Caki2 (cell line): Measurements from ENCODE around the gene MXRA8. TPM values are rescaled to one million over a fixed set of nuclear protein-coding genes. Genes with fewer than 3 reads are reported as not detected.
"Not testable (repeated sequence)": the region's sequence is repeated elsewhere in the genome, so short reads cannot be mapped to it uniquely, and the experiment has no call there.

ENCODE experiments used
- DNase-seq: peaks from one replicate; pipeline ENCODE4 v3.0.0-alpha.2; 2015; ENCODE audit warnings: low read depth
- in situ Hi-C: cut with HindIII; loops from 2 replicates; pipeline ENCODE4 v1.10.0; 2016; ENCODE audit warnings: low sequenced_read_pairs, low pct_unique_long_range_greater_than_20kb, mixed read lengths
- total RNA-seq: library from RNA; depleted of rRNA; stranded (reverse); fragments of >200 nt; shearing (Covaris generic); gene quantifications from 2 replicates; pipeline ENCODE4 v1.2.3, GENCODE V29; 2014; ENCODE audit warnings: low replicate concordance; rRNA removed

Gene MXRA8, protein sequence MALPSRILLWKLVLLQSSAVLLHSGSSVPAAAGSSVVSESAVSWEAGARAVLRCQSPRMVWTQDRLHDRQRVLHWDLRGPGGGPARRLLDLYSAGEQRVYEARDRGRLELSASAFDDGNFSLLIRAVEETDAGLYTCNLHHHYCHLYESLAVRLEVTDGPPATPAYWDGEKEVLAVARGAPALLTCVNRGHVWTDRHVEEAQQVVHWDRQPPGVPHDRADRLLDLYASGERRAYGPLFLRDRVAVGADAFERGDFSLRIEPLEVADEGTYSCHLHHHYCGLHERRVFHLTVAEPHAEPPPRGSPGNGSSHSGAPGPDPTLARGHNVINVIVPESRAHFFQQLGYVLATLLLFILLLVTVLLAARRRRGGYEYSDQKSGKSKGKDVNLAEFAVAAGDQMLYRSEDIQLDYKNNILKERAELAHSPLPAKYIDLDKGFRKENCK
- total RNA-seq = not detected in 2 replicates

DNA sequence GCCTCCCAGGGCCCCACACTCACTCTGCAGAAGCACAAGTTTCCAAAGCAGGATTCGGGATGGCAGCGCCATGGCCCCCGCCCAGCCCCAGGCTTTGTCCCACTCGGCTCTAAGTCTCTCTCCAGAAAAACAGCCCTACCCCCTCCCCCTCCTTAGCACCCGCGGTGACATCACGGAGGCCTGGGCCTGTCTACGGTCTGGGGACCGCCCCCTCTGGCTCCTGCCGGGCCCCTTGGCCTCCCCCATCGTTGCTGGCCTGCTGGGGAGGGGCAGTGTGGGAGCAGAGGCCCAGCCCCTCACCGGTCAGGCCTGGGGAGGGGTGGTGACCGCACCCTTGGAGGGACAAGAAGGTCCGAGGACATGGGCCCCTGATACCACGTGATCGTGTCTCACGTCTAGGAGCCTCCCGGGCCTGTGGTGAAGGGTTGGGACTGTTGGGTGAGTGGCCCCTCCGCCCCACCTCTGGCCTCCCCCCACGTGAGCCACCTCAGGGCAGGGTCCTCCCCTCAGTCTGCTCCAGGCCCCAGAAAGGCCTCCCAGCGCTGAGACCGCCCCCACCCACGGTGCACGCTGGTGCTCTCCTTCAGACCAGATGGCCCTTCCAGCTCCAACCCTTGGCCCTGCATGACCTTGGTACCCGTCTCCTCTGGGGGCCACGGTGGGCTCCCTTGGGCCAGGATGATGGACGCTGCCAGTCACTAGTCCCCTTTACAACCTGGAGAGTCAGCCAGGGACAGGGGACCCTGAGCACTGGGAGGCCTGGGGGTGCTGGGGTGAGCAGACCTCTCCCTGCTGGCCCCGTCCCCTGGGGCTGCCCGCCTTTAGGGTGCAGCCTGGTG lies at the start of gene MXRA8:
Gene MXRA8, minus strand, starts transcription at position 123 of the 839 bp plus-strand sequence. Its CDS starts 51 bp downstream, at position 72.
- DNase-seq = no peak
- in situ Hi-C loops = no loop called here

DNA sequence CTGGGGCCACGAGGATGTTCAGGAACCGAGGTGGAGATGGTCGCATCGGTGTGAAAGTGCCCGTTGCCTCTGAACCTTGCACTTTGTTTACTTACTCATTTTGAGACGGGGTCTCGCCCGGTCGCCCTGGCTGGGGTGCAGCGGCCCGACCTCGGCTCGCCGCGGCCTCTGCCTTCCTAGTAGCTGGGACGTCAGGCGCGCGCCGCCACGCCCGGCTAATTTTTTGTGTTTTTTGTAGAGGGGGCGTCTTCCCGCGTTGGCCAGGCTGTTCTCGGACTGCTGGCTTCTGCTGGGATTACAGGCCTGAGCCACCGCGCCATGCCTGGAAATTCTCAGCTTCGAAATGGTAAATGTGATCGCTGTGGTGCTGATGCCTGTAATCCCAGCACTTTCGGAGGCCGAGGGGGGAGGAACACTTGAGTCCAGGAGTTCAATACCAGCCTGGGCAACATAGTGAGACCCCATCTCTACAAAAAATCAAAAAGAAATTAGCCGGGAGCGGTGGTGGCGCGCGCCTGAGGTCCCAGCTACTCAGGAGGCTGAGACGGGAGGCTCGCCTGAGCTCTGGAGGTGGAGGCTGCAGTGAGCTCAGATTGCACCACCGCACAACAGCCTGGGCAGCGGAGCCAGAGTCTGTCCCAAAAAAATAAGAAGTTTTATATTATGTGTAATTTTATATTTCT lies 49.4 kb upstream of the MXRA8 start:
- peak; percentile 63 for DNase-seq
- in situ Hi-C loops = no loop called here

DNA sequence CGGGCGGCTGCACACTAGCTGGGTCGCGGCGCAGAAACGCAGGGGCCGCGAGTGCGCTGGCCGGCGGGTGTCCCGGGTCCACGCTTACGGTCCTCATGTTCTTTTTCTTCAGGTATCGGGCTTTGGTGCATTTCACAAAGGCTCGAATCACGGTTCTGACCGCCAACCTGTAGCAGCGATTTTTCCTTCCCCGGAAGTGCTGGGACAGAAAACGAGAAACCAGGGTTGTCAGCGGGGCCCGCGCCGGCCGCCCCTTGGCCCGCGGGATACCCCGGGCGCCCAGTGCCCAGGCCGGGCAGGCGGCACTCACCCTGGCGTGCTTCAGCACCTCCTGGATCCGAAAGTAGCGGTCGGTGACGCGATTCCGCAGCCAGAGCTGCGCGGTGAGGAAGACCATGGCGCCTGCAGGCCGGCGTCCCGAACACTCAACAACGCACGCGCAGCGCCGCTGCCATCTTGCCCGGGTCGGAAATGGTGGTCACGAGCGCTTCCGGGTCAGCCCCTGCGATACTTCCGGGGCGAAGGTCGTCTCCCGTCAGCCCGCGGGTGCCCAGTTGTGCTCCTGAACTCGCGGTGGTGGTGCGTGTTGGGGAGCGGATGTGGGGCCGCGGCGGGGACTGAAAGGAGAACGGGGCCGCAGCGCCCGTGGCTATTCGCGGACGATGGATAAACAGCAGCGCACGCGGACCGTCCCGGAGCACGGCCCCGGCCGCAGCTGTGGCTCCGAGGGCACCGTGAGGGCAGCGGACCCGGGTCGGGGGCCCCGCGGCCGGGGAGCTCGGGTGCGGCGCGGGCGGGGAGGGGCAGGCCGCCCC lies 48.7 kb upstream of the MXRA8 start, which contains the start of gene MRPL20:
Gene MRPL20, minus strand, starts transcription at position 473 of the 815 bp plus-strand sequence. Its CDS starts 76 bp downstream, at position 397.
- in situ Hi-C loops = no loop called here
- peak; percentile 76 for DNase-seq

DNA sequence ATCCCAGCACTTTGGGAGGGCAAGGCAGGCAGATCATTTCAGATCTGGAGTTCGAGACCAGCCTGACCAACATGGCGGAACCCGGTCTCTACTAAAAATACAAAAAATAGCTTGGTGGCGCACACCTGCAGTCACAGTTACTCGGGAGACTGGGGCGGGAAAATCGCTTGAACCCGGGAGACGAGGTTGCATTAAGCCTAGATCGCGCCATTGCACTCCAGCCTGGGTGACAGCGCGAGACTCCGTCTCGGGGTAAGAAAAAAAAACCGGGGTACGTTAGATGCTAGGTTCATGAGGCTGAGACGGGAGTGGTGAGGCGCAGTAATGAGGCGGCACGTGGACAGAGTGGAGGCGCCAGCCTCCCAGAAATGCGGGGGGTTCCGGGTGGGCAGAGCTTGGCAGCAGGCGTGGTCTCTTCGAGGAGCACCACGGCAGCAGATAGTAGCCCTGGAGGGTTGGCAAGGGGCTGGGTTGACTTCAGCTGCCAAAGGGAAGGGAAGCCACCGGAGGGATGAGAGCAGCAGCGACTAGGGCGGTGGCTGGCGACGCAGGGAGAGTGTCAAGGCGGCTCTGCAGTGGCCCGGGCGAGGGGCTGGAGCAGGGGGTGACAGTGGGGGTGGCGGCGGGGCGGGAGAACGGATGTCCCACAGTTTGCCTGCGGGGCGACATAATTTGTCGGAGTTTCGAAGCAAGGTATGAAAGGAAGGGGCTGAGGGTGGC lies 47.9 kb upstream of the MXRA8 start:
- DNase-seq = no peak
- in situ Hi-C loops = no loop called here

DNA sequence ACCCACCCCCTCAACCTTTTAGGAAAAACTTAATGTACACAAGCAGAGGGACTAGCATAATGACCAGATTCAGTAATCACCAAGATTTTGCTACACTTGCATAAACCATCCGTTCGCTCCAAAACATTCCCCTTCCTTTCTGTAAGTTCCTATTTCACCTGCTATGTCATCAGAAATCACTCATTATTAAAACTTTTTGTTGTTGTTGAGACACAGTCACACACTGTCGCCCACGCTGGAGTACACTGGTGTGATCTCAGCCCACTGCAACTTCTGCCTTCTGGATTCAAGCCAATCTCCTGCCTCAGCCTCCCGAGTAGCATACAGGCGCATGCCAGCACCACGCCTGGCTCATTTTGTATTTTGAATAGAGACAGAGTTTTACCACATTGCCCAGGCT lies 45.3 kb upstream of the MXRA8 start:
- no peak for DNase-seq
- in situ Hi-C loops = no loop called here

DNA sequence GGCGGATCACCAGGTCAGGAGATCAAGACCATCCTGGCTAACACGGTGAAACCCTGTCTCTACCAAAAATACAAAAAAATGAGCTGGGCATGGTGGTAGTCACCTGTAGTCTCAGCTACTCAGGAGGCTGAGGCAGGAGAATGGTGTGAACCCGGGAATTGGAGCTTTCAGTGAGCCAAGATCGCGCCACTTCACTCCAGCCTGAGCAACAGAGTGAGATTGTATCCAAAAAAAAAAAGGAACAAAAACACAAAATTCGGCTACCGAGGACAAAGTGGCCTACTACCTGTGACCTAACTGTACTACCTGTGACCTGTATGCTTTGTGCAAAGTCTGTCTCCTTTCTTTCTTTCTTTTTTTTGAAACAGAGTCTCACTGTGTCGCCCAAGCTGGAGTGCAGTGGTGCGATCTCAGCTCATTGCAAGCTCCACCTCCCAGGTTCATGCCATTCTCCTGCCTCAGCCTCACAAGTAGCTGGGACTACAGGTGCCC lies 44.6 kb upstream of the MXRA8 start:
- DNase-seq, in situ Hi-C loops: not testable (repeated sequence)

DNA sequence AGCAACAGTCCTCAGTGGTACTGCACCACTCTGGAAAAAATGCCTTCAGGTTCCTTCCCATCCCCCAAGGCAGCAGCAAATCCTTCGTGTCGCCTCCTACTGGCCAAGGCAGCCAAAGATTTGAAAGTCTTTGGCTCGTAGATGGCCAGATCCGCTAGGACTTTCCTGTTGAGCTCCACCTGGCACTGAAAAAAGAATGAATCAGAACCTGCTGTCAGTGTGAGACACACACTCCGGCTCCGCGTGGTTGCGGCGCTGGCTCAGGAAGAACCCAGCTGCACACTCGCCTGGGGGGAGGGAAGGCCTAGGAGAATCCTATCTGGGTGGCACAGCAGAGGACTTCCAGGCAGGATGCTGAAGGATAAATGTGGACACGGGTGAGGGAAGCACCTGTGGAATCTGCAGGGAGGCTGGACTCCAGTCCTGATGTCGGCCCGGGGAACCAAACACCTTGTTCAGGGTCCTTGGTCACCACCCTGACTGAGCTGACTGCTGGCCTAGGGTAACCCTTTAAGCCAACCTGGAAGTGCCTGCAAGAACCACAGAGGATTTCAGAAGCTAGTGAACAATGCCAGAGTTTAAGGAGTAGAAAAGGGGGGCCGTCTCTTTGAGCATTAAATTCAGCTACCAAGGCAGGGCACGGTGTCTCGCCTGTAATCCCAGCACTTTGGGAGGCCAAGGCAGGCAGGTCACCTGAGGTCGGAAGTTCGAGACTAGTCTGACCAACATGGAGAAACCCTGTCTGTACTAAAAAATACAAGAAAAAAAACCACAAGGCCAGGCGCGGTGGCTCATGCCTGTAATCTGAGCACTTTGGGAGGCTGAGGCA lies 43.9 kb upstream of the MXRA8 start:
- in situ Hi-C loops = no loop called here
- peak; percentile 44 for DNase-seq

DNA sequence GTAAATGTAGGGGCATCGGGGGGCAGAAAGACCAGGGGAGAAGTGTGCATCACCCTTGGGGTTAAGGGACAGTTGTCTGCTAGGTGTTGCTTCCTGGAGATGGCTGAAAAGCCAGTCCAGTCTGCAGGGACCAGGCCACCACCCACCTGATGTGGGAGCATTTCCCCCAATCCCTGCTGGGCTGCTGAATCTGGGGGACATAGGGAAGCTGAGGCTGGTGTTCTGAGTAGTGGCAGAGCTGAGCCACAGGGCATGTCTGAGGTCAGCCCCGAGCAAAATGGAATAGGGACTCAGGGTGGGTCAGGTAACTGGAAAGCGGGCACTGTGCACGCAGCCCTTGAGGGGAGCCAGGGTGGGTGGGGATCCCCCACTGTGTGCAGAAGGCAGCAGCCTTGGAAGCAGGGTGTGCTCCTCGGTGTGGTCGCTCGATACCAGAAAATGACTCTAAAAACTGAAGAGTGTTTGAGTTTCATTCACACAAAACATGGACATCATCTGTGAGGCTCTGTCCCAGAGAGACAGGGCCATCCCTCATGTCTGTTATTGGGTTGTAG lies 43.2 kb upstream of the MXRA8 start:
- in situ Hi-C loops = no loop called here
- DNase-seq = no peak

DNA sequence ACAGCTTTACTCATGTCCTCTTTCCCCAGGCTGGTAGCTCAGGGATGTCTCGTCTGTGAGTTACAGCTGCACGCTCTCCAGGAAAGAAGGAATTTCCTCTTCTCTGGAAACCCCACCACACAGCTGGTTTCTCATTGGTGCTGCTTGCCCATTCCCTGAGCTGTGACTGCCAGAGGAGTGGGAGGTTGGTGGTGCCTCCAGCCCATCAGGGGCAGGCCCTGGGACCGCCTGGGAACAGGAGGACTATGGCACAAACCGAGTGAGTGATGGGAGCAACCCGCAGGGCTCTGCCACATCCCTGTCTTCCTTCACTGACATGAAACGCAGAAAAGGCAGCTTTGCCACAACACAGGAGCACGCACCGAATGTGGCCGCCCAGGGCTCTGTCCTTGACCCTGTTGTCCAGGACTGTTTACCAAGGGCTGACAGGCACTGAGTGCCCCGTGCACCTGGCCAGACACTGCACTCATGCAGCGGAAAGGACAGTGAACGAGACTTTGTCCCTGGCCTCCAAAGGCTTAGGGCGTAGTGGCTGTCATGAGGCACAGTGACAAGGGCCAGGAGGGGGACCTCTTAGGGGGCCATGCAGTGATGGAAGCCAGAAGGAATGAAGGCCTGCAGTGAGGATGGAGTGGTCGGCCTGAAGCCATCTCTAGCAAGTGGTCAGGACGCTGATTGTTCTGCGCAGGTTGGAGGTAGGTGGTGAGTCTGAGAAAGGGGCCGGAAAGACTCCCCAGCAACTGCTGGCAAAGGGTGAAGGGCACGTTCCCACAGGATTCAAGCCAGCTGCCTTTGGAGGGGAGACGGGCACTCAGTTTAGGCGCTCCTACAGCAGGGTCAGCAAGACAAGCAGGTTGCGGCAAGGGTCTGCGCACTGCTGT lies 42.5 kb upstream of the MXRA8 start:
- in situ Hi-C loops = no loop called here
- DNase-seq = no peak

DNA sequence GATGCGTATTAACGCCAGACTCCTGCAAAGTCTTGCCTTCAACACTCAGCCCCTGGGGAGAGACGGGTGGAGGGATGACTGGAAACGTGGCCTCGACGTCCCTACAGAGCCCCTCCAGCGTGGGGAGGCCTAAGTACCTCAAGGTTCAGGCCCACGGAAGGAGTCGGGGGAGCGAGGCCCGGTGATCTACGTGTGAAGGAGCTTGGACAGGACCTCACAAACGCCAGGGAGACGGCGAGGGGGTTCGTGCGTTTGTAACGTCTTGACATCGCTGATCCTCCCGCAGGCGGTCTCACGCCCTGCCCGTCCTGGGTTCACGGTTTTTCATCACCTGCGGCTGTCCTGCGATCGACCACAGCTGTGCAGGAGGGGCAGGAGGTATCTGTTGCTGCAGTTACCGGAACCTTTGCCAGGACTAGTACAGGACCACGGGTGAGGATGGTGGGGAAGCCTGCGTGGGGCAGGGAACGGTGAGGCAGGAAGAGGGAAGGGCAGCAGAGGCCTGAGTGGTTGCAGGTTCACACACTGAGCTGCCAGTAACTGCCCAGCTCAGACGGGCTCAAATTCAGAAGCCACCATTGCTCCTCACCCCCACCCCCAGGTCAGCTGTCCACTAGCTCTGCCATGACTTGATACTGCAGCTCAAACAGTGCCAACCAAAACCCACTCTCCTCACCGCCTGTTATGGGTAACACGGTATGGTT lies 41.7 kb upstream of the MXRA8 start:
- DNase-seq = peak; percentile 19
- in situ Hi-C loops = no loop called here

DNA sequence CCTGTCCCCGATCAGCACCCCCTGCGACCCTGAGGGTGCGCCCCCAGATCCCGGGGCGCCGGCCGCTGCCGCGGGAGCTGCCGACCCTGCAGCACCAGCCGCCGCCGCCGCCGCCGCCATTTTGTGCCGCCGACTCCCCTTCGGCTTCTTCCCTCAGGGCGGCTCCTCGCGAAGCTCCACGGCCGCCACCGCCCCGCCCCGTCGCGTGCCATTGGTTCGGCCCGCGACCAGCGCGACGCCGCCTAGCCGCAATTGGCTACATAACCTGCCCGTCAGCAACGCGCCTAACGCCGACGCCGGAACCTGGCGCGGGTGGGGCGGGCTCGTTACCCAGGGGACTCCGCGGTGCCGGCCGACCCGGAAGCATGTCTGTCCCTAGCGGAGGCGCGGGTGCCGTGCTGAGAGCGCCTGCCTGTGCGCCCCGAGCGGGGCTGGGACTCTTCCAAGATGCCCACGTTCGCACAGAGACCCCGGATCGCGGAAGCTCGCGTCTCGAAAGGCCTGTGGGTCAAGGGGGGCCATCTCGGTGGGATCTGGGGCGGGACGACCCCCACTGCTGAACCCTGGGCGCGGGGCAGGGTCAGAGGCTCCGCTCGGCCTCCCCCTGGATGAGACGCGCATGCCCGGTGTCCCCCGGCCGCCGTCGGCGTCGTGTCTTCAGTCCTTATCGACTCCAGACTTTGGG lies 41.0 kb upstream of the MXRA8 start, which contains the start of gene CCNL2:
Gene CCNL2, minus strand, starts transcription at position 149 of the 685 bp plus-strand sequence. Its CDS starts 29 bp downstream, at position 120.
- in situ Hi-C loops = no loop called here
- DNase-seq = peak; percentile 96

DNA sequence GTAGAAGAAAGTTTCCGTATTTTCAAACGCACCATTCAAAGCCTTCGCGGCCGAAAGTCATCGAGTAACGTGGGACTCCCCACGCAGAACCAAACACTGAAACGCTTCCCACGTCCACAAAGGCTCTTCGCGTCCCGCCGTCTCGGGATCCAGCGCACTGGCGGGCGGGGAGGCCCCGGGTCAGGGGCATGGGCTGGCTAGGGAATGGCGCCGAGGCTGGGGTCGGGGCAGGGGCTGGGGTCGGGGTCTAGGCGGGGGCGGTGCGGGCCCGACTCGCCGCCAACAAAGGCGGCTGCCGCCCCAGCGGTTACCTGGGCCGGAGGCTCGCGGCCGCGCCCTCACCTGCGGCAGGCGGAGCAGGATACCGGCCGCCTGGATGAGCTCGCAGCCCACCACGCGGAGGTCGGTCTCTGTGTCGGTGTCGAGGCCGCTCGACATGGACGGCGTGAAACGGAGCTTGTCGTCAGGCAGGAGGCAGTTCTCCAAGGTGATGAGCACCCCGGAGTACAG lies 40.4 kb upstream of the MXRA8 start:
- DNase-seq = no peak
- in situ Hi-C loops = no loop called here

DNA sequence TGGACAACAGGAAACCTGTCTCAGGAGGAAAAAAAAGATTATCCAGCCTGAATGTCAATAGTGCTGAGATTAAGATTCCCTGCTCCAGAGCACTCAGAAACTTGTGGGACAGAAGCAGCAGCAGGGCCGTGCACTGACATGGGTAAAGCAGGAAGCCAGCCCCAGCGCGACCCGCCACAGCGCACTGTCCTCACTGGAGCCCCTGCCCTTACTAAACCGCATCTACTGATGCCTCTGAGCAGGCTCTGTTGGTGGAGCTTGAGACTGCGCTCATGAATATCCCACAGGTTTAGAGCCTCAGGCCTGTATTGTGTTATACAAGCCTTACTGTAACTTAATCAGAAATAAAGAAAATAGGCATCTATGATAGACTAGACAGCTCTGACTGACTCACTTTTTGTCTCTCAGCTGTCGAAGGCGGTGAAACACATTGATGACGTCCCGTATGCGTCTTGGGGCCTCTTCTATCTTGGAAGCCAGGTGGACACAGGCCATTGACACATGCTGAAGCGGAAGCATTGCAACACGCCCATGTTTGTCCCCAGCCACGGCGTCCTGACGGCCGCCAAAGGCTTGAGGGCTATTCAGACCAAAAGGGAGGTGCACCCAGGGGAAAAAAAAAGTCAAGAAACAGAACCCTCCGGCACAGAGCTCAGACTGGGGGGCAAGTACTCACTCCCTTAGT lies 39.6 kb upstream of the MXRA8 start:
- no peak for DNase-seq
- in situ Hi-C loops = no loop called here
